HepG2 (cell line): ENCODE results near the gene CDC42EP5. TPM values are rescaled to one million over a fixed set of nuclear protein-coding genes. Genes with fewer than 3 reads are reported as not detected.

ENCODE experiments used
- ATAC-seq: fragments of 200-7000 bp; cut with Tn5 transposase; 3 replicates; pipeline ENCODE4 v1.9.1; 2020; ENCODE audit warnings: mild to moderate bottlenecking, moderate library complexity
- BruUV-seq: library from RNA; stranded (reverse); fragments of 400-500 nt; replicated peaks from 2 replicates; lab custom pipeline; 2021; lab: Mats Ljungman, UMichigan
- CTCF ChIA-PET: fragments of 300-600 bp; formaldehyde crosslinking; extraction: SDS; loops from one replicate; lab custom pipeline; 2021; ENCODE audit warnings: low total read pairs, inconsistent platforms, low intra/inter-chr PET ratio; lab: Yijun Ruan, JAX
- POLR2A ChIA-PET: fragments of 350-600 bp; sonication (Branson Sonifier 250); formaldehyde crosslinking; loops from one replicate; lab custom pipeline; 2020; ENCODE audit warnings: antibody characterized with exemption, inconsistent platforms; lab: Yijun Ruan, JAX
- DNase-seq: peaks from one replicate; pipeline ENCODE4 v3.0.0-alpha.2; 2015; ENCODE audit warnings: low spot score
- FAIRE-seq: peaks from 3 replicates; lab custom pipeline; 2011; peaks lifted over from hg19 to GRCh38; lab: Jason Lieb, UNC
- H2AFZ ChIP-seq: one replicate; pipeline ENCODE4 v1.6.1; 2011; ENCODE audit warnings: low read length, inconsistent platforms
- H3K27ac ChIP-seq: fragments of 300-600 bp; 3 replicates; pipeline ENCODE4 v1.8.0; 2011; ENCODE audit warnings: mixed run types, mild to moderate bottlenecking, mixed read lengths, low read length, inconsistent platforms; ENCODE audit not compliant: insufficient read depth; ENCODE audit errors: extremely low read length
- H3K27me3 ChIP-seq, 2 experiments: fragments of 200-600 bp in 1 of 2; 2 replicates in 1 of 2; 3 replicates in 1 of 2; pipeline versions ENCODE4 v1.6.0 to v1.8.0; 2011; ENCODE audit warnings: low read length in 2 of 2, mild to moderate bottlenecking in 2 of 2, moderate library complexity in 2 of 2, inconsistent platforms in 1 of 2; ENCODE audit not compliant: insufficient read depth in 2 of 2, control insufficient read depth in 1 of 2
- H3K36me3 ChIP-seq, 2 experiments: fragments of 200-600 bp in 1 of 2; replicated peaks in 1 of 2; 2 replicates in 1 of 2; 3 replicates in 1 of 2; pipeline versions ENCODE4 v1.5.1 to v1.8.0; 2011; ENCODE audit warnings: low read length in 2 of 2, inconsistent platforms in 1 of 2; ENCODE audit not compliant: insufficient read depth in 2 of 2, control insufficient read depth in 1 of 2
- H3K4me1 ChIP-seq: 2 replicates; pipeline ENCODE4 v1.5.1; 2012; ENCODE audit warnings: low read length, inconsistent platforms; ENCODE audit not compliant: insufficient read depth
- H3K4me2 ChIP-seq: 2 replicates; pipeline ENCODE4 v1.6.0; 2011; ENCODE audit warnings: low read depth, low read length, inconsistent platforms
- H3K4me3 ChIP-seq, 3 experiments: fragments of 200-600 bp in 1 of 3; sonication (generic), shearing (Covaris generic) in 1 of 3; replicated peaks in 1 of 3; 2 replicates each; pipeline ENCODE4 v1.5.1; 2011 to 2016; ENCODE audit warnings: low read length in 3 of 3, inconsistent platforms in 2 of 3, low read depth in 2 of 3, mild to moderate bottlenecking in 2 of 3, control low read depth in 1 of 3, mixed read lengths in 1 of 3; ENCODE audit not compliant: insufficient read depth in 1 of 3
- H3K79me2 ChIP-seq: one replicate; pipeline ENCODE4 v1.6.1; 2011; ENCODE audit warnings: low read length, inconsistent platforms; ENCODE audit not compliant: insufficient read depth
- H3K9ac ChIP-seq: 2 replicates; pipeline ENCODE4 v1.6.0; 2011; ENCODE audit warnings: mild to moderate bottlenecking, low read depth, low read length, inconsistent platforms; ENCODE audit not compliant: insufficient read depth
- H3K9me3 ChIP-seq: 2 replicates; pipeline ENCODE4 v1.5.1; 2012; ENCODE audit warnings: mild to moderate bottlenecking, low read length
- H4K20me1 ChIP-seq: 2 replicates; pipeline ENCODE4 v1.6.0; 2011; ENCODE audit warnings: inconsistent platforms, mild to moderate bottlenecking, low read length, moderate library complexity; ENCODE audit not compliant: insufficient read depth
- AGO2 ChIP-seq: fragments of 200-400 bp; formaldehyde crosslinking; optimal IDR thresholded peaks from 2 replicates; pipeline ENCODE3; 2017; ENCODE audit warnings: mild to moderate bottlenecking, low read depth, low read length, moderate library complexity
- AHR ChIP-seq: IDR thresholded peaks from 2 replicates; pipeline ENCODE4 v1.6.1; 2018; ENCODE audit warnings: missing genetic modification reagents, missing compliant biosample characterization
- HNF4A ChIP-seq: sonication (generic); formaldehyde crosslinking; IDR thresholded peaks from 2 replicates; pipeline ENCODE4 v1.4.0; 2020; ENCODE audit warnings: missing genetic modification reagents
- IRX3 ChIP-seq: sonication (generic); formaldehyde crosslinking; IDR thresholded peaks from 2 replicates; pipeline ENCODE4 v1.8.1; 2023; ENCODE audit warnings: mild to moderate bottlenecking, low read depth, missing genetic modification reagents, borderline replicate concordance
- MED8 ChIP-seq: sonication (generic); formaldehyde crosslinking; IDR thresholded peaks from 2 replicates; pipeline ENCODE4 v1.8.1; 2023; ENCODE audit warnings: mild to moderate bottlenecking, missing genetic modification reagents; ENCODE audit not compliant: insufficient replicate concordance
- PCBP1 ChIP-seq: fragments of 200-400 bp; formaldehyde crosslinking; IDR thresholded peaks from 2 replicates; pipeline ENCODE4 v1.6.1; 2017; ENCODE audit warnings: mild to moderate bottlenecking, low read depth, low read length, borderline replicate concordance
- RBFOX2 ChIP-seq: fragments of 200-400 bp; formaldehyde crosslinking; IDR thresholded peaks from 2 replicates; pipeline ENCODE4 v1.6.1; 2017; ENCODE audit warnings: low read depth, mild to moderate bottlenecking, low read length
- TBL1XR1 ChIP-seq: fragments of 150-350 bp; IDR thresholded peaks from 2 replicates; pipeline ENCODE4 v1.6.1; 2014; ENCODE audit warnings: borderline replicate concordance, low read length; ENCODE audit not compliant: partially characterized antibody
- TCF7 ChIP-seq: sonication (generic); IDR thresholded peaks from 2 replicates; pipeline ENCODE4 v1.6.1; 2016; ENCODE audit warnings: antibody characterized with exemption, low read depth
- YEATS4 ChIP-seq: sonication (generic); formaldehyde crosslinking; IDR thresholded peaks from 2 replicates; pipeline ENCODE4 v1.4.0; 2020; ENCODE audit warnings: missing genetic modification reagents, borderline replicate concordance
- ZIK1 ChIP-seq: sonication (generic); formaldehyde crosslinking; IDR thresholded peaks from 2 replicates; pipeline ENCODE4 v1.5.0; 2020; ENCODE audit warnings: mild to moderate bottlenecking, low read depth, missing genetic modification reagents, borderline replicate concordance
- ZNF451 ChIP-seq: sonication (generic); formaldehyde crosslinking; IDR thresholded peaks from 2 replicates; pipeline ENCODE4 v1.5.0; 2020; ENCODE audit warnings: mild to moderate bottlenecking, missing genetic modification reagents
- ZNF776 ChIP-seq: sonication (generic); formaldehyde crosslinking; IDR thresholded peaks from 2 replicates; pipeline ENCODE4 v1.4.0; 2020; ENCODE audit warnings: mild to moderate bottlenecking, missing genetic modification reagents
- ZNF782 ChIP-seq: sonication (generic); formaldehyde crosslinking; IDR thresholded peaks from 2 replicates; pipeline ENCODE4 v1.4.0; 2020; ENCODE audit warnings: missing genetic modification reagents, mild to moderate bottlenecking, borderline replicate concordance
- WGBS: methylation state at CpG from one replicate; pipeline ENCODE4 v1.1.6; 2017; ENCODE audit warnings: low lambda C conversion rate; 5-methylcytosine and 5-hydroxymethylcytosine counted together
- in situ Hi-C: cut with HindIII; loops from 2 replicates; pipeline ENCODE4 v1.10.0; 2017; ENCODE audit warnings: low pct_unique_long_range_greater_than_20kb; ENCODE audit not compliant: extremely low pct_ligation_motif_present
- intact Hi-C: fragments of 100-400 bp; cut with micrococcal nuclease; formaldehyde crosslinking; loops from one replicate; pipeline ENCODE4 v1.10.0; 2022; ENCODE audit not compliant: unreplicated experiment
- polyA plus RNA-seq, 8 experiments: library from polyadenylated mRNA; depleted of rRNA in 3 of 8; stranded (reverse) in 7 of 8; unstranded in 1 of 8; fragments of >200 nt; fragmentation: Illumina TruSeq in 4 of 8; extraction: Trizol in 4 of 8; gene quantifications; 2 replicates each; pipeline versions ENCODE4 v1.2.1 to v1.2.3, GENCODE V29; 2011 to 2016; ENCODE audit warnings: low read depth in 4 of 8, missing spikeins in 1 of 8, mixed read lengths in 1 of 8; ENCODE audit not compliant: insufficient read depth in 1 of 8
- total RNA-seq, 5 experiments: library from RNA; depleted of rRNA; stranded (reverse); fragments of >200 nt; fragmentation: Illumina TruSeq; extraction: Trizol; gene quantifications; 2 replicates each; pipeline ENCODE4 v1.2.3, GENCODE V29; 2016; ENCODE audit warnings: low read depth in 1 of 5

Gene CDC42EP5
- total and polyA plus RNA-seq, 2 of the 13 experiments (the other 11 are each of a cell fraction or from before 2014, with no cell fraction given): 0.41 to 1.6 TPM

- TF ChIP-seq IRX3 (CRISPR knock-in tag): no peak
- peak; percentile 57; the same call in 1 of the 2 replicates for TF ChIP-seq RBFOX2
- TF ChIP-seq ZNF776 (CRISPR knock-in tag): no peak
- ATAC-seq: no peak
- in situ Hi-C loops (no loop called here), intact Hi-C loops (no loop called here)
- Histone ChIP-seq H3K79me2 (peaks cover 12% of the 10 kb centered on the region), H3K9ac (no peak overlapping the region), H3K9me3 (no peaks in the 10 kb centered on the region), H3K27ac (no peak overlapping the region), H3K36me3 (peaks cover 44 to 76% of the 10 kb centered on the region in 2 experiments), H3K4me3 (no peak overlapping the region), H3K4me2 (no peak overlapping the region), H2AFZ (no peak overlapping the region), H3K27me3 (no peaks in the 10 kb centered on the region; a peak in 1 of 5 replicates), H4K20me1 (peaks cover 10% of the 10 kb centered on the region; the same call in 1 of the 2 replicates), H3K4me1 (peaks cover 19% of the 10 kb centered on the region)
- no peak for FAIRE-seq
- ChIA-PET CTCF (no interaction called here), POLR2A (interaction anchor here (1.4 to 3.5 kb wide), 2 partner anchors 10 to 321 kb away, joined by 3 to 18 read pairs; partner anchors contain the start of gene LENG8)
- DNase-seq: no peak
- TSS peak; percentile 12 for BruUV-seq
- WGBS: 98% methylated on average over 40 of the region's 42 CpGs
These were observed 15.1 kb downstream of the CDC42EP5 start for GRCh38 chr19:54457773-54458647.

DNA sequence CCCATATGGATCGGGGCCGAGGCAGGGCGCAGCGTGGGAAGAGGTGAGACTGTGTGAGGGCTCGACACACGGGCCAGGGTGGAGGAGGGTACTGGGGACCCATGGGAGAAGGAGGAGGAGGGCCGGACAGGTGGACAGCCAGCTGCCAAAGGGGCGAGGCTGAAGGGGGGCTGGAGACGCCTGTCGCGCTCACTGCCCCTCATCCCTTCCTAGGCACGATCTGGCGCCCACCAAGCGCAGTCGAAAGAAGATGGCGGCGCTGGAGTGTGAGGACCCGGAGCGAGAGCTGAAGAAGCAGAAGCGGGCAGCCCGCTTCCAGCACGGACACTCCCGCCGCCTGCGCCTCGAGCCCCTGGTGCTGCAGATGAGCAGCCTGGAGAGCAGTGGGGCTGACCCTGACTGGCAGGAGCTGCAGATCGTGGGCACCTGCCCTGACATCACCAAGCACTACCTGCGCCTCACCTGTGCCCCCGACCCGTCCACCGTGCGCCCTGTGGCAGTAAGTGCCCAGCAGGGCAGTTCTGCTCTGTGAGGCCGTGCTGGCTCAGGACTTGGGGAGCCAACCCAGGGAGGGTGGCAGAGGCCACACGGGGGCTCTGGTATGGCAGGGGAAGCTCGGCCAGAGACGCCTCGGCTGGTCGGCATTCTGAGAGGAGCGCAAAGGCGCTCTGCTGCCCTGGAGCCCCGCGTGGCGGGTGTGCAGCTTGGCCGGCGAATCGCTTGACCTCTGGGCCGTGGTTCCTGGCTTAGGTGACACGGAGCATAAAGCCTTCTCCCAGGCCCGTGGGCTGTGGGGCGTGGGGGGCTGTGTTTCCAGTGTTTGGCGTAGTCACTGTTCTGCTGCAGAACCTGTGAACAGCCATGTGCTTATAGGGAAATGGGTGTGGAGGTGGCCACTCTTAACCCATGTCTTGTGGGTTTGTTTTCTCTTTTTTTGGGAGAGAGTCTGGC, 16.4 kb downstream of the CDC42EP5 start:
- 94% methylated on average over 26 of the region's 51 CpGs for WGBS
- Histone ChIP-seq H3K4me3 (no peak overlapping the region), H3K27me3 (no peaks in the 10 kb centered on the region; a peak in 1 of 5 replicates), H3K79me2 (peaks cover 12% of the 10 kb centered on the region), H3K9ac (no peak overlapping the region), H3K27ac (no peak overlapping the region), H3K4me2 (no peak overlapping the region), H3K9me3 (no peaks in the 10 kb centered on the region), H2AFZ (no peak overlapping the region), H3K4me1 (peaks cover 7% of the 10 kb centered on the region), H3K36me3 (peaks cover 52 to 89% of the 10 kb centered on the region in 2 experiments), H4K20me1 (peaks cover 18% of the 10 kb centered on the region; the same call in 1 of the 2 replicates)
- in situ Hi-C loops: no loop called here
- no peak for FAIRE-seq
- intact Hi-C loops: no loop called here
- POLR2A ChIA-PET: no interaction called here
- no peak for DNase-seq
- CTCF ChIA-PET: no interaction called here
- ATAC-seq: no peak; the same call in 2 of the 3 replicates
- BruUV-seq: no TSS peak
- TF ChIP-seq AGO2: peak; percentile 43
- no peak for TF ChIP-seq TBL1XR1
- TF ChIP-seq PCBP1: 0 out of 2 replicates have a peak, but pooled peaks have one; percentile 22
- no peak for TF ChIP-seq HNF4A (CRISPR knock-in tag)
- no peak for TF ChIP-seq MED8 (CRISPR knock-in tag)
- TF ChIP-seq ZNF782 (CRISPR knock-in tag): no peak
- no peak for TF ChIP-seq ZNF451 (CRISPR knock-in tag)
- no peak for TF ChIP-seq TCF7
- TF ChIP-seq ZIK1 (CRISPR knock-in tag): no peak
- no peak for TF ChIP-seq AHR (CRISPR knock-in tag)
- TF ChIP-seq YEATS4 (CRISPR knock-in tag): no peak
- TF ChIP-seq RBFOX2: peak; percentile 52
